NT2/D1 (cell line): Measurements from ENCODE around the gene CSF2RB.

Source experiments
- YY1 ChIP-seq: IDR thresholded peaks from 2 replicates; pipeline ENCODE4 v1.6.1; 2011; ENCODE audit not compliant: insufficient read length, insufficient read depth
- ZNF274 ChIP-seq: IDR thresholded peaks from 2 replicates; pipeline ENCODE4 v1.6.1; 2011; ENCODE audit warnings: mild to moderate bottlenecking, low read depth, low read length

- no peak for TF ChIP-seq YY1
- no peak for TF ChIP-seq ZNF274
These were observed 25.5 kb downstream of the CSF2RB start for GRCh38 chr22:36938886-36939285.
